Thyroid gland (tissue), 4 donors: ENCODE measurements around the gene SLC9A8.

Experiments used
- CTCF ChIP-seq, 6 experiments: fragments of 200-600 bp in 3 of 6; fragments of 450-650 bp in 3 of 6; sonication (generic) in 3 of 6; IDR thresholded peaks; one replicate each; pipeline ENCODE4 v1.5.1; 2016 to 2019; ENCODE audit warnings: antibody characterized with exemption in 6 of 6, mild to moderate bottlenecking in 2 of 6, inconsistent platforms in 1 of 6, moderate library complexity in 1 of 6
- POLR2A ChIP-seq, 2 donors: fragments of 450-650 bp; IDR thresholded peaks; one replicate each; pipeline ENCODE4 v1.6.1; 2017; ENCODE audit warnings: antibody characterized with exemption in 2 of 2, mild to moderate bottlenecking in 2 of 2, moderate library complexity in 1 of 2

GRCh38 chr20:49889935-49890333 lies 77.3 kb downstream of the SLC9A8 start:
- TF ChIP-seq CTCF (IDR thresholded peaks at IDR 0.05) (peak in 5 of 6 experiments; percentile 9 to 47 (median 40)), POLR2A (IDR thresholded peaks at IDR 0.05) (no peak)
